Mucosa of descending colon (tissue), 3 donors: ENCODE measurements around the gene RRP7A. TPM values are rescaled to one million over a fixed set of nuclear protein-coding genes. Genes with fewer than 3 reads are reported as not detected.
"Not testable (repeated sequence)": the region's sequence is repeated elsewhere in the genome, so short reads cannot be mapped to it uniquely, and the experiment has no call there.

Experiments used
- ATAC-seq: fragments of 200-7000 bp; cut with Tn5 transposase; one replicate; pipeline ENCODE4 v1.9.1; 2020; ENCODE audit warnings: mild to moderate bottlenecking, moderate library complexity
- DNase-seq, 3 donors: peaks; one replicate each; pipeline ENCODE4 v3.0.0-alpha.2; 2020
- H3K36me3 ChIP-seq: fragments of 200-600 bp; one replicate; pipeline ENCODE4 v1.8.0; 2021; ENCODE audit warnings: low read depth, mild to moderate bottlenecking
- H3K4me1 ChIP-seq: fragments of 200-600 bp; one replicate; pipeline ENCODE4 v1.8.0; 2021; ENCODE audit warnings: low read depth, mild to moderate bottlenecking
- H3K4me3 ChIP-seq: fragments of 200-600 bp; one replicate; pipeline ENCODE4 v1.8.0; 2021; ENCODE audit warnings: mild to moderate bottlenecking
- H3K9me3 ChIP-seq: fragments of 200-600 bp; one replicate; pipeline ENCODE4 v1.8.0; 2021; ENCODE audit warnings: mild to moderate bottlenecking
- intact Hi-C, 2 donors: fragments of 100-400 bp; cut with DNase I in 1 of 2; cut with micrococcal nuclease in 1 of 2; formaldehyde crosslinking; loops; one replicate each; pipeline versions ENCODE4 v1.11.0 to v1.11.1; 2022; cut with DNase I, micrococcal nuclease
- total RNA-seq, 3 donors: library from RNA; stranded (reverse); fragmentation: NEBNext Ultra II Directional in 2 of 3; extraction: Animal tissue kit (Norgen Biotek cat#: 25700) in 2 of 3; gene quantifications; one replicate each; pipeline versions ENCODE4 v1.2.1 to v1.2.4, GENCODE V29; 2021 to 2023
- TF ChIP-seq, protein P1 (sequence below): fragments of 200-600 bp; IDR thresholded peaks from one replicate; pipeline ENCODE4 v1.8.0; 2022; ENCODE audit warnings: antibody characterized with exemption, mild to moderate bottlenecking
- donor health status: DM: no; HTN: no; CAD: no; lungs with moderate emphysema.
- donor health status: DM: no; HTN: no; CAD: no.
- donor health status: DM: no; HTN: yes; CAD: no.

The RRP7A gene
- total RNA-seq, 3 donors from 2014 or later: 32.2 to 37.0 (median 32.4) TPM

DNA sequence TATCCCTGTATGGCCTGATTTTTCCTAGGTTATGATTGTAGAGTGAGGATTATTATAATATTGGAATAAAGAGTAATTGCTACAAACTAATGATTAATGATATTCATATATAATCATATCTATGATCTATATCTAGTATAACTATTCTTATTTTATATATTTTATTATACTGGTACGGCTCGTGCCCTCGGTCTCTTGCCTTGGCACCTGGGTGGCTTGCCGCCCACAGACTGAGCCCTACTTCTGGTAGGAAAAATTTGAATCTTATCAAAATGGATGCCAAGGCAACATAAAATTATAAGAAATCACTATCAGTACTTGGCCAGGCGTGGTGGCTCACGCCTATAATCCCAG is 32.7 kb upstream of the RRP7A start:
- H3K4me3 ChIP-seq, intact Hi-C loops: not testable (repeated sequence)

DNA sequence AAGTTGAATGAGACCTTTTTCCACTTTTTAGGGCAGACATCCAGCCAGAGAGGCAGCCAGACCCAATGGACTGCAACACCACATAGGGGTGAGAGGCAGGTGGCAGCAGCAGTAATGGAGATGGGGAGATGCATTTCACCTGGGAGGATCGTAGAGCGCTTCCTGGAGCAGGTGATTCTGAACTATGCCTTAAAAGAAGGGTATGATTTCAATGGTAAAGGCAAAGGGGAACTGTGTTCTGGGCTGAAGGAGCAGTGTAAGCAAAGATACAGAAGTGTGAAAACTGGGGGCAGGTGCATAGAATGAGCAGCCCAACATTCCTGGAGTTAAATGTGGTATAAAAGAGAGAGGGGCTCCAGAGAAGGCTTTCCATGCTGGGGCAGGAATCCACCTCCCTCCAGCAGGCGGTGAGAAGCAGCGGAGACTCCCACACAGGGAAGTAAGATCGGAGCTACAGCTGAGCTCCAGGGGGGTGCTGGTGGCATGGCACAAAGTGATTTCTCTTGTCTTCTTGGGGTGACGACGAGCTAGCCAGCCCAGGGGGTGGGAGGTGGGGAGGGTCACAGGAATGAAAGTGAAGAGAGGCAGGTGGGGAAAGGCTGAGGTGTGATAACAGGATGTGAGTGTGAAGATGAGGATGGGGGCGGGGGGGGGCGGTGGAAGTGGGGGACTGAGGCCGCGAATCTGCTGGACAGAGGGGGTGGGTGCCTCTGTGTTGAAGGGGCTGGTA is 29.9 kb upstream of the RRP7A start:
- H3K4me1 ChIP-seq: peaks cover 11% of the 10 kb centered on the region
- intact Hi-C loops: no loop called here
- TF ChIP-seq, protein P1, sequence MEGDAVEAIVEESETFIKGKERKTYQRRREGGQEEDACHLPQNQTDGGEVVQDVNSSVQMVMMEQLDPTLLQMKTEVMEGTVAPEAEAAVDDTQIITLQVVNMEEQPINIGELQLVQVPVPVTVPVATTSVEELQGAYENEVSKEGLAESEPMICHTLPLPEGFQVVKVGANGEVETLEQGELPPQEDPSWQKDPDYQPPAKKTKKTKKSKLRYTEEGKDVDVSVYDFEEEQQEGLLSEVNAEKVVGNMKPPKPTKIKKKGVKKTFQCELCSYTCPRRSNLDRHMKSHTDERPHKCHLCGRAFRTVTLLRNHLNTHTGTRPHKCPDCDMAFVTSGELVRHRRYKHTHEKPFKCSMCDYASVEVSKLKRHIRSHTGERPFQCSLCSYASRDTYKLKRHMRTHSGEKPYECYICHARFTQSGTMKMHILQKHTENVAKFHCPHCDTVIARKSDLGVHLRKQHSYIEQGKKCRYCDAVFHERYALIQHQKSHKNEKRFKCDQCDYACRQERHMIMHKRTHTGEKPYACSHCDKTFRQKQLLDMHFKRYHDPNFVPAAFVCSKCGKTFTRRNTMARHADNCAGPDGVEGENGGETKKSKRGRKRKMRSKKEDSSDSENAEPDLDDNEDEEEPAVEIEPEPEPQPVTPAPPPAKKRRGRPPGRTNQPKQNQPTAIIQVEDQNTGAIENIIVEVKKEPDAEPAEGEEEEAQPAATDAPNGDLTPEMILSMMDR: no peak
- H3K4me3 ChIP-seq: no peak overlapping the region
- H3K36me3 ChIP-seq: no peaks in the 10 kb centered on the region
- DNase-seq (peak in 1 of 3 donors; percentile 29), ATAC-seq (no peak)
- H3K9me3 ChIP-seq: peaks cover 9% of the 10 kb centered on the region

More for the DNA sequence above, 32.7 kb upstream of the RRP7A start:
- H3K9me3 ChIP-seq, ATAC-seq, H3K36me3 ChIP-seq: not testable (repeated sequence)
- H3K4me1 ChIP-seq: peaks cover 11% of the 10 kb centered on the region
- TF ChIP-seq, protein P1: peak; percentile 4
- DNase-seq: peak in 1 of 3 donors; percentile 30

- intact Hi-C loops: no loop called here
- Histone ChIP-seq H3K4me1 (peaks cover 4% of the 10 kb centered on the region), H3K4me3 (no peak overlapping the region), H3K9me3 (peaks cover 9% of the 10 kb centered on the region), H3K36me3 (no peaks in the 10 kb centered on the region)
- ATAC-seq (no peak), DNase-seq (no peak)
- TF ChIP-seq, protein P1: no peak
Measured at GRCh38 chr22:42548597-42549330, 29.2 kb upstream of the RRP7A start.

DNA sequence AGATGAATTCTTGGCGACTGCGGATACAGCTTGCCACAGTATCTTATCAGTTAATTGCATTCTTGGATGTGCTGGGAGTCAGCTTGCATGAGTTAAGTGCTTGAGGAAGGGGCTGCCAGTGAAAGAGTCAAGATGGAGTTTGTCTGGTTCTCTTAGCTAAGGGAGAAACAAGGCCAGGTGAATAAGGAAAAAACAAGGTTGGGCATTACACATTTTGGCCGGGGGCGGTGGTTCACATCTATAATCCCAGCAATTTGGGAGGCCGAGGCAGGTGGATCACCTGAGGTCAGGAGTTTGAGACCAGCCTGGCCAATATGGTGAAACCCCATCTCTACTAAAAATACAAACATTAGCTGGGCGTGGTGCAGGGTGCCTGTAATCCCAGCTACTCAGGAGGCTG is 28.5 kb upstream of the RRP7A start:
- H3K4me1 ChIP-seq, H3K36me3 ChIP-seq, ATAC-seq, H3K4me3 ChIP-seq, DNase-seq, H3K9me3 ChIP-seq, intact Hi-C loops: not testable (repeated sequence)

GRCh38 chr22:42547562-42547961 is 28.0 kb upstream of the RRP7A start:
- TF ChIP-seq, protein P1: no peak
- Histone ChIP-seq H3K36me3 (no peaks in the 10 kb centered on the region), H3K4me1 (no peaks in the 10 kb centered on the region), H3K9me3 (peaks cover 9% of the 10 kb centered on the region), H3K4me3 (no peak overlapping the region)
- DNase-seq: no peak
- intact Hi-C loops: no loop called here
- ATAC-seq: no peak

GRCh38 chr22:42544686-42545085 is 25.1 kb upstream of the RRP7A start:
- H3K4me1 ChIP-seq: no peaks in the 10 kb centered on the region
- DNase-seq (no peak), ATAC-seq (no peak)
- intact Hi-C loops: no loop called here
- H3K36me3 ChIP-seq: no peaks in the 10 kb centered on the region
- TF ChIP-seq, protein P1: no peak
- H3K9me3 ChIP-seq: no peaks in the 10 kb centered on the region
- H3K4me3 ChIP-seq: no peak overlapping the region

DNA sequence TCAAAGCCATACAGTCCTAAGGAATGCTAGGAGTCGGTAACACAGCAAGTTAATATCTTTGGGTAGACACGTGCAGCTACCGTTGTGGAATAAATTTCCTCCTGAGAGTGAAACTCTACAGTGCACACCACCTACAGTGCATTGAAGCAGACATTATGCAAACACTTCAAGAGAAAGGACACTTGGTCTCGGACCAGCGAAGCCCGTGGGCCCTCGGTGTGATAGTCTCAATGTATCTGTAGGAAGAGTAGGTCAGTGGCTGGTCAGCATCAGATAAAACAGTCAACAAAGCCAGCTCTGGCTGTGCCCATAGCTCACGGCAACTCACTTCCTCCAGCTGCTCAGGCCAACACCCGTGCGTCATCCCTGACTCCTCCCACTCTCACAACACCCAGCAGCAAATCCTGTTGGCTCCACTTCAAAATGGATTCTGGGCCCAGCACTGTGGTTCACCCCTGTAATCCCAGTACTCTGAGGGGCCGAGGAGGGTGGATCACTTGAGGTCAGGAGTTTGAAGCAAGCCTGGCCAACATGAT is 19.7 kb upstream of the RRP7A start:
- H3K36me3 ChIP-seq, H3K4me3 ChIP-seq, H3K9me3 ChIP-seq, DNase-seq, intact Hi-C loops, H3K4me1 ChIP-seq: not testable (repeated sequence)
- ATAC-seq: peak; percentile 92

- H3K9me3 ChIP-seq, intact Hi-C loops, H3K4me3 ChIP-seq, H3K36me3 ChIP-seq, H3K4me1 ChIP-seq: not testable (repeated sequence)
- DNase-seq (peak in 1 of 3 donors; percentile 42), ATAC-seq (peak; percentile 91)
Measured at GRCh38 chr22:42537199-42537831, 17.7 kb upstream of the RRP7A start.
